ENCODE results near the gene ZNF619. TPM values are rescaled to one million over a fixed set of nuclear protein-coding genes. Genes with fewer than 3 reads are reported as not detected.

ZNF619 gene
- total and polyA plus RNA-seq, 9 of the 15 experiments (the other 6 are each of a cell fraction or from before 2014, with no cell fraction given): 1.3 to 9.1 (median 6.3) TPM

GRCh38 chr3:40490916-40491315 is 14.0 kb downstream of the ZNF619 start:
- DNase-seq (ENCODE audit: extremely low read depth in 1 of 4, low spot score in 3 of 4): no peak
- no TSS peak for BruUV-seq (replicated peaks)
- Histone ChIP-seq H3K36me3 (ENCODE audit: control insufficient read depth, insufficient read depth, low read length) (peaks cover 19% of the 10 kb centered on the region; the same call in 2 of the 3 replicates), H3K9me1 (ENCODE audit: control insufficient read depth, insufficient read depth, low read length) (no peaks in the 10 kb centered on the region), H3K4me1 (replicated peaks in 1 of 2; ENCODE audit: control insufficient read depth in 2 of 2, insufficient read depth in 2 of 2, low read length in 2 of 2) (no peaks in the 10 kb centered on the region), H3K27me3 (ENCODE audit: control insufficient read depth in 2 of 2, insufficient read depth in 2 of 2, low read length in 2 of 2) (no peaks in the 10 kb centered on the region), H3K27ac (ENCODE audit: extremely low read depth, low read depth, low read length) (no peak overlapping the region), H3K9ac (ENCODE audit: insufficient read depth in 1 of 2, low read depth in 2 of 2, low read length in 2 of 2) (no peak overlapping the region), H3K9me3 (replicated peaks; ENCODE audit: control insufficient read depth, insufficient read depth, low read depth, low read length) (peaks cover 16% of the 10 kb centered on the region), H3K79me2 (ENCODE audit: control insufficient read depth, insufficient read depth, low read length) (no peaks in the 10 kb centered on the region), H2AFZ (ENCODE audit: low read depth, low read length) (no peak overlapping the region), H3K4me3 (no peak overlapping the region), H3K4me2 (ENCODE audit: insufficient read depth, low read length) (no peak overlapping the region), H4K20me1 (replicated peaks; ENCODE audit: control insufficient read depth, insufficient read depth, low read length) (no peaks in the 10 kb centered on the region)
- in situ Hi-C loops (cut with MboI): no loop called here
- ChIA-PET CTCF (ENCODE audit: low intra/inter-chr PET ratio) (no interaction called here), POLR2A (interaction anchor here (1.0 to 1.3 kb wide), 3 partner anchors 11 to 28 kb away, joined by 3 to 5 read pairs (median 3); partner anchors contain the start of gene ZNF620)
- intact Hi-C loops (cut with micrococcal nuclease): no loop called here
- FAIRE-seq: no peak
- 78% methylated on average over 5 of the region's 5 CpGs for WGBS (ENCODE audit: insufficient coverage, low coverage, missing lambda C conversion rate)
- ATAC-seq: no peak
- TF ChIP-seq JUN (IDR thresholded peaks at IDR 0.05; ENCODE audit: borderline replicate concordance, low read depth, low read length): no peak
- no peak for TF ChIP-seq JUN (CRISPR knock-in tag; IDR thresholded peaks at IDR 0.05; ENCODE audit: borderline replicate concordance)
- TF ChIP-seq TSHZ1 (CRISPR knock-in tag; IDR thresholded peaks at IDR 0.05): no peak
- no peak for TF ChIP-seq HDAC6 (IDR thresholded peaks at IDR 0.05; ENCODE audit: low read depth, low read length)
- TF ChIP-seq SRSF3 (IDR thresholded peaks at IDR 0.05; ENCODE audit: insufficient read depth, low read length): no peak
- no peak for TF ChIP-seq BRD9 (IDR thresholded peaks at IDR 0.05; ENCODE audit: low read depth, partially characterized antibody)
- TF ChIP-seq ZHX1 (conservative IDR thresholded peaks at IDR 0.05; ENCODE audit: low read length): no peak
- no peak for TF ChIP-seq MCM7 (IDR thresholded peaks at IDR 0.05)
- TF ChIP-seq, protein P1, sequence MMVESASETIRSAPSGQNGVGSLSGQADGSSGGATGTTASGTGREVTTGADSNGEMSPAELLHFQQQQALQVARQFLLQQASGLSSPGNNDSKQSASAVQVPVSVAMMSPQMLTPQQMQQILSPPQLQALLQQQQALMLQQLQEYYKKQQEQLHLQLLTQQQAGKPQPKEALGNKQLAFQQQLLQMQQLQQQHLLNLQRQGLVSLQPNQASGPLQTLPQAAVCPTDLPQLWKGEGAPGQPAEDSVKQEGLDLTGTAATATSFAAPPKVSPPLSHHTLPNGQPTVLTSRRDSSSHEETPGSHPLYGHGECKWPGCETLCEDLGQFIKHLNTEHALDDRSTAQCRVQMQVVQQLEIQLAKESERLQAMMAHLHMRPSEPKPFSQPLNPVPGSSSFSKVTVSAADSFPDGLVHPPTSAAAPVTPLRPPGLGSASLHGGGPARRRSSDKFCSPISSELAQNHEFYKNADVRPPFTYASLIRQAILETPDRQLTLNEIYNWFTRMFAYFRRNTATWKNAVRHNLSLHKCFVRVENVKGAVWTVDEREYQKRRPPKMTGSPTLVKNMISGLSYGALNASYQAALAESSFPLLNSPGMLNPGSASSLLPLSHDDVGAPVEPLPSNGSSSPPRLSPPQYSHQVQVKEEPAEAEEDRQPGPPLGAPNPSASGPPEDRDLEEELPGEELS (CRISPR knock-in tag; IDR thresholded peaks at IDR 0.05; ENCODE audit: borderline replicate concordance): no peak
- no peak for TF ChIP-seq HEY1 (CRISPR knock-in tag; IDR thresholded peaks at IDR 0.05; ENCODE audit: borderline replicate concordance)
- no peak for TF ChIP-seq HDGF (IDR thresholded peaks at IDR 0.05)
- TF ChIP-seq RHOXF2B (CRISPR knock-in tag; conservative IDR thresholded peaks at IDR 0.05): no peak
- TF ChIP-seq SIX5 (IDR thresholded peaks at IDR 0.05; ENCODE audit: borderline replicate concordance in 1 of 2, insufficient read depth in 1 of 2, low read depth in 1 of 2, low read length in 2 of 2): no peak
- TF ChIP-seq ZNF175 (CRISPR knock-in tag; IDR thresholded peaks at IDR 0.05; ENCODE audit: low read depth): no peak
- no peak for TF ChIP-seq XRCC3 (IDR thresholded peaks at IDR 0.05)

Measured in K562 (cell line).